ENCODE results near the gene RPS6KC1.

The RPS6KC1 gene

DNA sequence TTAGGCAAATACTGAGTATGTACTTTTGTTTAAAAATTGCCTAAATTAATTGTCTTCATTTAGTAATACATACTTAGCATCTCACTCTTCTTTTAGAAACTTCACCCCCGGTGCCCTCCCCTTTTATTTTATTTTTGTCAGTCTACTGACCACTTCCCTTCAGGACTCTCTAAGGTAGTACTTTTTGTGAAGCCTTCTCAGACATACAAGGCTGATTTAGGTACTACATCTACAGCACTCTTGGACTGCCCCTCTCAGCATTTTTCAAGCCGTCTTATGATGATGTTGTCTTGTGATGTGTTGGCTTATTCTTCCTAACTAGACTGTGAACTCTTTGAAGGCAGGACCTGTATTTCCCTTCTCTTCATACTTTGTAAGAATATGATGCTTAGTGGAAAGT, 24.7 kb downstream of the RPS6KC1 start:
- TF ChIP-seq, protein P1, sequence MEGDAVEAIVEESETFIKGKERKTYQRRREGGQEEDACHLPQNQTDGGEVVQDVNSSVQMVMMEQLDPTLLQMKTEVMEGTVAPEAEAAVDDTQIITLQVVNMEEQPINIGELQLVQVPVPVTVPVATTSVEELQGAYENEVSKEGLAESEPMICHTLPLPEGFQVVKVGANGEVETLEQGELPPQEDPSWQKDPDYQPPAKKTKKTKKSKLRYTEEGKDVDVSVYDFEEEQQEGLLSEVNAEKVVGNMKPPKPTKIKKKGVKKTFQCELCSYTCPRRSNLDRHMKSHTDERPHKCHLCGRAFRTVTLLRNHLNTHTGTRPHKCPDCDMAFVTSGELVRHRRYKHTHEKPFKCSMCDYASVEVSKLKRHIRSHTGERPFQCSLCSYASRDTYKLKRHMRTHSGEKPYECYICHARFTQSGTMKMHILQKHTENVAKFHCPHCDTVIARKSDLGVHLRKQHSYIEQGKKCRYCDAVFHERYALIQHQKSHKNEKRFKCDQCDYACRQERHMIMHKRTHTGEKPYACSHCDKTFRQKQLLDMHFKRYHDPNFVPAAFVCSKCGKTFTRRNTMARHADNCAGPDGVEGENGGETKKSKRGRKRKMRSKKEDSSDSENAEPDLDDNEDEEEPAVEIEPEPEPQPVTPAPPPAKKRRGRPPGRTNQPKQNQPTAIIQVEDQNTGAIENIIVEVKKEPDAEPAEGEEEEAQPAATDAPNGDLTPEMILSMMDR (IDR thresholded peaks at IDR 0.05; ENCODE audit: low read depth, low read length): no peak
- no peak overlapping the region for H3K4me3 ChIP-seq (ENCODE audit: low read depth, low read length)

DNA sequence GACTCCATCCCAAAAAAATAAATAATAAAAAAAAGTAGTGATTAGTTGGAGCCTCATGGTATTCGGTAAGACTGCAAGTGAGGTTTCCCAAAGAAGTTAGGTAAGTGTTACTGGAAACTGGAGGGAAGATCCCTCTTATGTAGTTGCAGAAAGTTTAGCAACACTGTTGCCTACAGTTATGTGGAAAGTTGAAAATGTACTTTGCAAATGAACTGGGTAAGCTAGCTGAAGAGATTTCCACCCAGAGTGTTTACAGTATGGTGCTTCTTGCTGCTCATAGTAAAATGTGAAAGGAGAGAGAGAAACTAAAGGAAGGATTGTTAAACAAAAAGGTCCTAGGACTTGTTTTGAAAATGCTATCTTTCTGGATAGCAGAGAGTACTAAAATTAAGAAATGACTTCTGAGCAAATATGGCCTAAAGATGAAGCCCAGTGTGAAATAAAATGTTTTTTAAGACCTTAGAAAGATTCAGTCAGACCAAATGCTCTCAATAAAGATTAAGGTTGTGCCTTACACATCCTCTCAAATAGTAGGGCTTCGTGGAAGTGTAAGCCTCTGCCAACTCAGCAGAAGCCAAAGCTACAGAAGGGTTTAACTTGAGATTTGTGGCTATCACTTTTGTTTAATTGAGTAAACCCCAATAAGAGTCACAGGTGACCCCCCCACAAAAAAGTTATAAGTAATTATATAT, 31.5 kb downstream of the RPS6KC1 start:
- TF ChIP-seq, protein P1 (IDR thresholded peaks at IDR 0.05; ENCODE audit: low read depth, low read length): no peak
- H3K4me3 ChIP-seq (ENCODE audit: low read depth, low read length): no peak overlapping the region

DNA sequence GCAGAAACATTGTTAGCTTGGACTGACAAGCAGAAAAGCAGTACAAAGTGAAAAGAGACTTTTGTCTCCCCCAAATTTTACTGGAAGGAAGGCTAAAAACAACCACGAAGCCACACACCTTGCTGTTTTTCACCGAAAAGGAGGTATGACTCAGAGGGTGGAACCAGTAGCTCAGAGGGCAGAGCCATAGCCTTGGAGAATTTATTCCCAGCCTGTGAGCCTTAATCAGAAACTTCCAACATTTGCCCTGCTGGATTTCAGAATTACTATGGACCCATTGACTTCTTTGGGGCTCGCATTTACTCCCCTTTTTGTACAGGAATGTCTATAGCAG, 32.0 kb downstream of the RPS6KC1 start:
- TF ChIP-seq, protein P1 (IDR thresholded peaks at IDR 0.05; ENCODE audit: low read depth, low read length): no peak
- H3K4me3 ChIP-seq (ENCODE audit: low read depth, low read length): no peak overlapping the region

DNA sequence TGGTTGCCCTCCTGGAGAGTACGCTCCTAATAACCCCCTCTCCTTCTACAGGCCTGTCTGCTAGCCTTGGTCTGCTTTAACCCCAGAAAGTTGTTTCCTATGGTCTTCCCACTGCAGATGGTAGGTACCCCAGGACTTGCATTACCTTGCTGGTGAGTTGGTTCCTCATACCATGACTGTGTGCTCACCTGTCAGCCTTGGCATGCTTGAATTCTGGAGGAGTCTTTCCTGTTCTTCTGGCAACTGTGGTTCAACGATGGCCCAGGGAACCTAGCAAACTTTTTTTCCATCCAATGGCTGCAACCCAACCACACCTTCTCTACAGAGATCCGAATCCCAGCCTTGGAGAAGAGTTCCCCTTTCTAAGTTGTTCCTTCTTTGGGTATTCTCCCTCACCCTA, 36.9 kb downstream of the RPS6KC1 start:
- TF ChIP-seq, protein P1 (IDR thresholded peaks at IDR 0.05; ENCODE audit: low read depth, low read length): no peak
- no peak overlapping the region for H3K4me3 ChIP-seq (ENCODE audit: low read depth, low read length)

DNA sequence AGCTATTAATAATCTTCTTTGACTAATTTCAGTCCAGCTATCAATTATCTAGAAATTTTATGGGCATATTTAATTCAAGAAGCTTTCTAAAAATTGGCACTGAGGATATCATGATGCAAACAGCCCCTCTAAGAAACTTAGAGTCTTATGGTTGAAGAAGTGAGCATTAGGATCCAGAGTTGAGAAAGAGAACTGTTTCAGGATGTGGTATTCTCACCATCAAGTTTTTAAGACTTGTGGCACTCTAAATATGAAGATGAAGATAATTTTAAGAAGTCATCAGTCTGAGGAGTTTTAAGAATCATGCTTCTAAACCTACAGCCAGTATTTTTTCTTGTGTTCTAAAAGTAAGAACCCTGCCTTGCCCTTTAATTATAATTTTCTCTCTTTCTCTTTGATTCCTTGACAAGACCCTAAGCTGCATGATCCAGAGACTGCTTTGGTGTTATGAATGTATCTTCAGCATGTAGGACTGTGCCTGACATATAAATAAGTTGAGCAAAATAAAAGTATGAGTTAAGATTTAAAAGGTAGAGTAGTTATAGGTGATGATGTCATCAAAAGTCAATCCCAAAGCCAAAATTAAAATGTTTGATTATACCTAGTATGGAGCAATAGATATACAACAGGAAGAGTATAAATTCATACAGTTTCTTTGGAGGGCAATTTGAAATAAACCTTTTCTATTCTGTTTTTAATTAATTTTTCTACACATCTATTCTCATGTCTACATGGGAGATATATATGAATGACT, 39.1 kb downstream of the RPS6KC1 start:
- TF ChIP-seq, protein P1 (IDR thresholded peaks at IDR 0.05; ENCODE audit: low read depth, low read length): no peak
- H3K4me3 ChIP-seq (ENCODE audit: low read depth, low read length): no peak overlapping the region

DNA sequence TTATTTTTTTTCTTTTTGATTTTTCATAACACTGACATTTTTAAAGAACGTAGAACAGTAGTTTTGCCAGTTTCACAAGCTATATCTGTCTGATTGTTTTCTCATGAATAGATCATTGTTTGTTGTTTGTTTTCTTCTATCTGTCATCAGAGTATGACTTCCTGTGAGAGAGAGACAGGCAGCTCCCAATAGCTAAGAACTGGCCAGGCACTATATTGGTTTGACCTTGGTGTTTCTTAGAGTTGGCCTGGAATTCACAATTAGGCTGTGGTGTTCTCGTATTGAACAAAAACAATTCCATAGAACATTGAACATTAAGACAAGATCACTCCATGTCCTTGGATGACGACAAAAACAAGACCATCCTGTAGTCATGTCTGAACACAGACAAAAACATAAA, 43.4 kb downstream of the RPS6KC1 start:
- TF ChIP-seq, protein P1 (IDR thresholded peaks at IDR 0.05; ENCODE audit: low read depth, low read length): no peak

DNA sequence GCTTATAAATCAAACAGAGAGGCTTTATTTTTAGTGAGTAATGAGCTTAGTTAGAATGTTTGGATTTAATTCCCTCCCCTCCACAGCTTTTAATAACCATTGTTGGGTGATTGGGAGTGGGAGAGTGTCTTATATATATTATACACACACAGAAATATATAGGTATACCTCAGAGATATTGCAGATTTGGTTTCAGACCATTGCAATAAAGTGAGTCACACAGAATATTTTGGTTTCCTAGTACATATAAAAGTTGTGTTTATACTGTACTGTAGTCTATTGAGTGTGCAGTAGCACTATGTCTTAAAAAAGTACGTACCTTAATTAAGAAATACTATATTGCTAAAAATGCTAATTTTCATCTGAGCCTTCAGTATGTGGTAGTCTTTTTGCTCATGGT, 44.4 kb downstream of the RPS6KC1 start:
- TF ChIP-seq, protein P1 (IDR thresholded peaks at IDR 0.05; ENCODE audit: low read depth, low read length): no peak
- no peak overlapping the region for H3K4me3 ChIP-seq (ENCODE audit: low read depth, low read length)

More for the DNA sequence above, 43.4 kb downstream of the RPS6KC1 start:
- H3K4me3 ChIP-seq (ENCODE audit: low read depth, low read length): no peak overlapping the region
